OCI-LY3 (cell line): Measurements from ENCODE around the gene EPG5.

Experiments
- H2AFZ ChIP-seq: fragments of 200-600, 300-600 bp; shearing (Covaris generic); 2 replicates; pipeline ENCODE4 v1.6.0; 2014; ENCODE audit warnings: antibody characterized with exemption, low read depth, low read length
- H3K27ac ChIP-seq: fragments of 200-600, 300-600 bp; sonication (generic); 2 replicates; pipeline ENCODE4 v1.5.1; 2014; ENCODE audit warnings: mild to moderate bottlenecking, low read length, moderate library complexity, mixed read lengths
- H3K27me3 ChIP-seq: fragments of 200-600, 300-600 bp; sonication (generic); 2 replicates; pipeline ENCODE4 v1.6.1; 2014; ENCODE audit warnings: low read depth, low read length, mixed read lengths
- H3K36me3 ChIP-seq: fragments of 200-600, 300-600 bp; sonication (generic); replicated peaks from 2 replicates; pipeline ENCODE3; 2014; ENCODE audit warnings: low read depth, low read length, mixed read lengths
- H3K4me1 ChIP-seq: fragments of 300-600, 200-600 bp; sonication (generic); 2 replicates; pipeline ENCODE4 v1.6.1; 2014; ENCODE audit warnings: low read length, mixed read lengths
- H3K4me2 ChIP-seq: fragments of 200-600, 300-600 bp; sonication (generic); 2 replicates; pipeline ENCODE4 v1.6.1; 2014; ENCODE audit warnings: low read length, mixed read lengths
- H3K4me3 ChIP-seq: fragments of 300-600, 200-600 bp; sonication (generic); 2 replicates; pipeline ENCODE4 v1.5.1; 2014; ENCODE audit warnings: antibody characterized with exemption, mild to moderate bottlenecking, low read length, moderate library complexity
- H3K79me2 ChIP-seq: fragments of 300-600, 200-600 bp; shearing (Covaris generic); 2 replicates; pipeline ENCODE4 v1.6.1; 2014; ENCODE audit warnings: mild to moderate bottlenecking, low read length, mixed read lengths
- H3K9ac ChIP-seq: fragments of 300-600, 200-600 bp; shearing (Covaris generic); 2 replicates; pipeline ENCODE4 v1.6.0; 2014; ENCODE audit warnings: mild to moderate bottlenecking, low read length, moderate library complexity
- H3K9me3 ChIP-seq: fragments of 200-600, 300-600 bp; shearing (Covaris generic); 2 replicates; pipeline ENCODE4 v1.6.1; 2014; ENCODE audit warnings: low read length, mixed read lengths; ENCODE audit not compliant: insufficient read depth
- H4K20me1 ChIP-seq: fragments of 200-600, 300-600 bp; sonication (generic); 2 replicates; pipeline ENCODE4 v1.6.1; 2016; ENCODE audit warnings: low read length, mixed read lengths; ENCODE audit not compliant: insufficient read depth
- CTCF ChIP-seq: fragments of 200-600, 300-600 bp; sonication (generic); IDR thresholded peaks from 2 replicates; pipeline ENCODE4 v1.5.1; 2014; ENCODE audit warnings: antibody characterized with exemption, low read length, low read depth
- EZH2phosphoT487 ChIP-seq: fragments of 200-600 bp; shearing (Covaris generic); IDR thresholded peaks from 2 replicates; pipeline ENCODE4 v1.6.1; 2018; ENCODE audit warnings: antibody characterized with exemption, mixed run types, low read depth

EPG5 gene

DNA sequence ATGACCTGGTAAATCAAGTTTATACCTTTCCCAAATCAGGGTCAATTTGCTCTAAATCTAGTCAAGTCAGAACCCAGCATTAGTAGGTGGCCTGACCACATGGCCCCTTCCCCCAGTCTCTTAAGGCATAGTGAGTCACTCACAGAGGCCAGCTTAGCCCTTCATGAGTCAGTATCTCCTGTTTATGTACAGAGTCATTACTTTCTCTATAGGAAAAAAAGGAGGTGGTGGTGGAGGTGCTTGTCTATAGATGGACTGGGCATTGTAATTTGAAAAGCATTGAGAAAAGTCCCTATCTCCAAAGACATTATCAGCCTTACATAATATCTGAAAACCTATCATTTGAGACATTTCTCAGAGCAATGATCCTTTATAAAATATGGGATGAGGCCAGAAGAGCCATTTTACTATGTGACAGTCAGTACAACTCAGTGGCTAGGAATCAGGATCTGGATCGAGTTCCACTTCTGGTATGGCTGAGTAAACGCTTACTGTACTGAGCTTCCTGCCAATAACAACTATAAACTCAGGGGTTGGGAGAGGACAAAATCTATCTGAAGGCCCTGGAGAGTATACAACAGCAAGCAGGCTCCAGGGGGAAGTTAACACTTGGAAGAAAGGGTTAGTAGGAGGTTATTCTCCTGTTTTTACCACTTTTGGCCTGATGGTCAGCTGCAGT, 164.2 kb downstream of the EPG5 start:
- H3K36me3 ChIP-seq: no peaks in the 10 kb centered on the region
- H3K27me3 ChIP-seq: no peaks in the 10 kb centered on the region
- no peak overlapping the region for H3K27ac ChIP-seq
- no peak overlapping the region for H2AFZ ChIP-seq
- peaks cover 18% of the 10 kb centered on the region for H3K9me3 ChIP-seq
- TF ChIP-seq EZH2phosphoT487 (no peak), CTCF (no peak)
- no peaks in the 10 kb centered on the region for H4K20me1 ChIP-seq
- no peak overlapping the region for H3K4me3 ChIP-seq
- peaks cover 7% of the 10 kb centered on the region for H3K4me1 ChIP-seq
- H3K4me2 ChIP-seq: no peak overlapping the region
- H3K79me2 ChIP-seq: no peaks in the 10 kb centered on the region
- no peak overlapping the region for H3K9ac ChIP-seq

DNA sequence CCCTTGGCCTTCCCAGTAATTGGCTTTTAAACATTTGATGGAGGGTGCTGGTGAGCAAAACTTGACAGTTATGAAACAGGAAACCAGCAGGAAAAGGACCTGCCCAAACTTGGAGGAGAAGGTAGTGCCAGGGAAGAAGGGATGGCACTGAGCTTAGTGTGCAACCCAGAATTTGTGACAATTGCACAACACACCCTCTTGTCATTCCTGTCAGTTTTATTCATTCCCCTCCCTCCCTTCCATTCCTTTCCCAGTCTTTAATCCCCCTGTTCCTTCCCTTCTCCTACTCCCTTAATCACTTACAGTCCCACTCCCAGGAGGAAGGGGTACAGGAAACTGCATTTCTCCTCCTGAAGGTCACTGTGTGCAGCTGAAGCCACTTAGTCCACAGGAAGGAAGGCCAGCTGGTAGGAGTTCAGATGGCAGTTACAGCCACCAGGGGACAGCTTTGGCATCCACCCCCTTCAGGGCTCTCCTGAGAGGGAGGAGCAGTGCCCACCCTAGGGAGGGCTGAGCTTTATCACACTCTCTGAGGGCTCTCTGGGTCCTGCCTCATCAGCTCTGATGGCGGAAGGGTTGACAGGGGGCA, 165.6 kb downstream of the EPG5 start:
- no peak overlapping the region for H3K9ac ChIP-seq
- H3K4me2 ChIP-seq: no peak overlapping the region
- no peaks in the 10 kb centered on the region for H4K20me1 ChIP-seq
- TF ChIP-seq EZH2phosphoT487: no peak
- no peak for TF ChIP-seq CTCF
- peaks cover 18% of the 10 kb centered on the region for H3K9me3 ChIP-seq
- no peak overlapping the region for H2AFZ ChIP-seq
- no peak overlapping the region for H3K27ac ChIP-seq
- no peaks in the 10 kb centered on the region for H3K27me3 ChIP-seq
- H3K4me1 ChIP-seq: no peaks in the 10 kb centered on the region; the same call in 1 of the 2 replicates
- H3K4me3 ChIP-seq: no peak overlapping the region
- no peaks in the 10 kb centered on the region for H3K79me2 ChIP-seq
- H3K36me3 ChIP-seq: no peaks in the 10 kb centered on the region
